HG02840 (cell line): Measurements from ENCODE around the gene CASK.
"Not testable (repeated sequence)": the region's sequence is repeated elsewhere in the genome, so short reads cannot be mapped to it uniquely, and the experiment has no call there.

ENCODE experiments used
- ATAC-seq: cut with Tn5 transposase; IDR thresholded peaks from one replicate; pipeline ENCODE4 v1.9.1; 2021; ENCODE audit warnings: mild to moderate bottlenecking, moderate library complexity, moderate number of reproducible peaks; ENCODE audit not compliant: unreplicated experiment, low FRiP score

The CASK gene

DNA sequence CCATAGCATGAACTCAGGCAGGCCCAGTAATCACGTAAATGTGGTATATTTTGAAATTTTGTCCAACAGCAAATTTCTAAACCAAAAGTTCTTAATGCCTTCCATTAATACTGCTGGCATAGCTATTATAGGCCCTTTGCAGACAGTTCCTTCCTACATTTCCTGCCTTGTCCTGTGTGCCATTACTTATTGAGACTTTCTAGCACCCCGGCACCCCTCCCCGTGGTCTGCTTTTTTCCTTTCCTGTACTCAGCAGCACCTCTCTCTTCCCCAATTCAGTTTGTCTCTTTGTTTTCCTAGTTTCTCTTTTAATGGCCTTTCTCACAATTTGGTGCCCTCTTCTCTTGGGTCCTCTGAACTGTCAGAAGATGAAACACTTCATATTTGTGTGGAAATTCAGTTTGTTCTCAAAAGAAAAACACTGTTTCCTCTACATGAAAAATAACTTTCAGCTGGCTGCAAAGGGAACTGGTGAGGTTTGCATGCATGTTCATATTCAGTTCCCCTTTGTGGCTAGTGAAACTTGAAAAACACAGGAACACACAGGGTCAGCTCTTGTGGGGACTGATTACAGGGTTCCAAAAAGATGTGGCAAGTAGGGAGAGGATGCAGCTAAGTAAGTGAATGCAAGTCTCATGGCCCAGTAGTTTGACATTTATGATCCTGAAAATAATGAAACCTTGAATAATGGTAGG is 217.5 kb downstream of the CASK start:
- ATAC-seq: peak; percentile 64

DNA sequence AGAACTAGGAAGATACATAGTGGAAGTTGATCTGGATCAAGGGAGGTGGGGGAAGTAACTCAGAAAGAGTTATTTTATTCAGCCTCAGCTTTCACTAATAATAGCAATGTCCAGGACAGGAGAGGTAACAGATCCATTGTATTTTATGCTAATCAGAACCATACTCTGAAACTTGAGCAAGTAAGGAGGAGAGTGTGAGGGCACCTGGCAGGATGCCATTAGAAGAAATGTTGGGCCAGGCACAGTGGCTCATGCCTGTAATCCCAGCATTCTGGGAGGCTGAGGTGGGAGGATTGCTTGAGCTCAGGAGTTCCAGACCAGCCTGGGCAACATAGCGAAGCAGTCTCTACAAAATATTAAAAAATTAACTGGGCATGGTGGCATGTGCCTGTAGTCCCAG is 218.3 kb downstream of the CASK start:
- no peak for ATAC-seq

DNA sequence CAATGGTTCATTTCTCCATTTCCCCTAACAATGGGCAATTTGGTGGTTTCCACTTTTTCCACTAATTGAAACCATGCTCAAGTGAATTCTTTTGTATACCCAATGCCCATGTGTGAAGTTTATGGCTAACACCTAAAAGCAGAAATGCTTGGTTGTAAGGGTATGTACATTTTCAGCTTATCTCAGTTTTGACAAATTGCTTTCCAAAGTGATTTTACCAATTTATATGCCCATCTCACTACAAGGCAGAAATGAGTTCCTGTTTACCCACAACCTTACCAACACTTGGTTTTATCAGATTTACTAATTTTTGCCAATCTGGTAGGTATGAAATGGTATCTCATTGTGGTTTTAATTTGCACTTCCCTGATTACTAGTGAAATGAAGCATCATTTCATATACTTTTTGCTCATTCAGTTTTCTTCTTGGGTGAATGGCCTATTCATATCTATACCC is 219.8 kb downstream of the CASK start:
- ATAC-seq: no peak

GRCh38 chrX:41695426-41695825 is 227.9 kb downstream of the CASK start:
- no peak for ATAC-seq

- ATAC-seq: no peak
These were observed 230.3 kb downstream of the CASK start for GRCh38 chrX:41693024-41693423.

GRCh38 chrX:41692162-41692749 is 231.1 kb downstream of the CASK start:
- no peak for ATAC-seq

DNA sequence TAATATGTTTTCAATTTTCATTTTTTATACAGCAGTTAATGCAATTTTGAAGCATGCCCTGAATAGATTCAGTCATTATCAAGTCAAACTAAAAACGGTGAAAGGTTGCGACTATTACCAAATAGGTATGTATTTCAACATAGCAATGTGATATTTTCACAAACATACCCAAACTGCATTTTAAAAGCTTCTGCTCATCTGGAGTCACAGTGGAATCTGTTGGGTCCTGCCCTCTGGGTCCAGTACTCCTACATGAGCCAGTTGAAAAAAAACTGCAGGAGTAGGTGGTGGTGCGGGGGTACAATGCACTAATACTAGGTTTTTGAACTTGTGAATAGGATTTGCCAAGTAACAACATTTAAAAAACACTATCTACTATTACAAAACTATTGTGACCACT is 233.6 kb downstream of the CASK start:
- no peak for ATAC-seq

GRCh38 chrX:41688835-41689234 is 234.5 kb downstream of the CASK start, which contains the start of gene GPR34:
Gene GPR34, plus strand, starts transcription at chrX:41688973. Its CDS starts 6,661 bp downstream, at chrX:41695634.
- ATAC-seq: no peak

DNA sequence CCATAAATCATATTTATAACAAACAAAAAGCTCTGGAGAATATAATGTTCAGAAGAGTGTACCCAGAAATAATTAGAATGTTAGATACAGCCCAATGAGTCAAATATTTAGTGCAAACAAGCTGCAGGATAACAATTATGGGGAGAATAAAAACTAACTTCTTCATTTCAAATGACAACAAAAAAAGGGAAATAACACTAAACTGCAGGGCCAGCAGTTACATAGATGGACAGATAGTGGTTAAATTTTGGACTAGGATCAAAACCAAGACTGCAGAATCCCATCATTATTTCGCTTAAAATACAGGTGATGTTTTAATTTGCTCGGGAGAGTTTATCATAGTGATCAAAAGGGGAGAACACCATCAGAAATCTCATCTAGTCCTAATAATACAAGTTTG is 235.2 kb downstream of the CASK start:
- ATAC-seq: no peak

GRCh38 chrX:41686788-41687187 is 236.6 kb downstream of the CASK start:
- ATAC-seq: no peak

GRCh38 chrX:41684940-41685339 is 238.4 kb downstream of the CASK start:
- ATAC-seq: no peak

GRCh38 chrX:41684138-41684537 is 239.2 kb downstream of the CASK start:
- no peak for ATAC-seq

DNA sequence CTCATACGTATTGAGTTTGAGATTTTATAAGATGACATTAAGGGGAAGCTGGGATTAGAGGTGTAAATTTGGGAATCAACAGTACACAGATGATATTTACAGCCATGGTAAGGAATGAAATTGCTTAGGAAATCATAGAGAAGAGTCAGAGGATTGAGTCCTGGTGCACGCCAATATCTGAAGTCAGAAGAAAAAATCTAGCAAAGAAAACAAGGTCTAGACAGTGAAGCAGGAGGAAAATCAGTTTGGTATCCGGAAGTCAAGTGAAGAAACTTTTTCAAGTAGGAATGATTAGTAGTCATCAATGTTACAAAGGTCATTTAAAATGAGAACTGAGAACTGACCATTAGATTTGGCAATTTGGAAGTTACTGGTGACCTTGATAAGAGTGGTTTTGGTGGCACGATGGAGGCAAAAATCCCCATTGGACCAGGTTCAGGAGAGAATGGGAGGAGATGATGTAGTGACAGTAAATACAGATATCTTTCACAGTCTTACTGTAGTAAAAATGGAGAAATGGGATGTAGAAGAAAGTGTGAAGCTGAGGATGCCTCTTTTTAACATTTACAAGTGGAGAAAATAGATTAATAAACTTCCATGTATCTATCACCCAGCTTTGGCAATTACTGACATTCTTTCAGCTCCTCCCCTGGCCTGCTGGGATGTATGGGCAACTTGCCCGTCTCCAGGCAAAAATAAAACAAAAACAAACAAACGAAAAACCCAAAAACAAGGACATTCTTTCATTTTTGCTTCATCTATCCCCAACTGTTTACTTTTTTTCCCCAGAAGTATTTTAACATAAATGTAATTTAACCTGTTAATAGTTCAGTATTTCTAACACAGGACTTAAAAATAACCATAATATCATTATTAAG is 245.9 kb downstream of the CASK start:
- ATAC-seq: no peak

DNA sequence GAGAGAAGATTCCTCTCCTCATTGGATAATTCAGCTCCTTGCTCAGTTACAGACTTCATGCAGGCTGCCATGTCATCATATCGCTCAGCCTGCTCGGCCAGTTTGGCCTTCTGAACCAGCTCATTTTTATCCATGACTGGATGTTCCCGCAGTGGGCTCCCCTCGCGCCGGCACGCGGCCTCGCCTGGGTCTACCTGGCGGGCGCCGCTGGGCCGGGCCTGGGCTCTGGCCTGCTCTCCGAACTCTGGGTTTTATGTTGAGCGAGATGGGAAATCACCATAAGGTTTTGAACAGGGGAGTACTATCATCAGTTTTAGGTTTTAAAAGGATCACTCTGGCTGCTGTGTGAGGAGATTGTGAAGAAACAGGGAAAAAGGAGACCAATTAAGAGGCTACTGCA is 247.0 kb downstream of the CASK start:
- ATAC-seq: not testable (repeated sequence)

DNA sequence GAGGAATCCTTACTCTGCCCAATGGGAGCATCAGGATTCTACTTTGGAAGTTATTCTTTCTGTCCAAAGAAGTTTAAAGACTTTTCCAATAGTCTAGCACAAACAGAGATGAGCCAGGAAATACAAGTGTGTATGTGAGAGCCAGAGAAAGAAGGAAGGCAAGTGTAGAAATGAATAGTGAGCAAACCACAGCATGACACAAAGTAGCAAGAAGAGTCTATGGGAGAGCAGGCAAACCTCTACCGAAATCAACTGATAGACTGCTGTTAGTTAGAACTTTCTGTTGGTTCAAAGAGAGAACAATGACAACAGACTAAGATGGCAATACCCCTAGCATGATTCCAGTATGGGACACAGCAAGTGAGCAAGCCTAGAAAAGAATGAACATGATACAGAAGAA is 250.7 kb downstream of the CASK start:
- no peak for ATAC-seq

GRCh38 chrX:41671082-41671481 is 252.3 kb downstream of the CASK start:
- no peak for ATAC-seq

DNA sequence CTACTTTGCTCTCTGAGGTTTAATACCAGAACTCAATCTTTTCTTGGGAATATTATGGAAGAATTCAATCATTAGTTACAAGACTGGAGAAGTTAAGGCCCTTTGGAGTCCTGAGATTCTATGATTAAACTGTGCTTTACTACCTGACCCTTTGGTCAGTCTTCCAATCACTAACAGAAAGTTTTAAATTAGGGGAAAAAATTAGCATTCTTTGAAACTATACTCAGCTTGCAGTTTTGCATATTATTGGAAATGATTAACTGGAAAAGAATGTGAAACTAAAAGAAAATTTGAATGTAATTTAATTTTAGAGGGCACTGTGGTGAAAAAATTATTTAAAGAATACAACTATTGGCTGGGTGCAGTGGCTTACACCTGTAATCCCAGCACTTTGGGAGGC is 253.2 kb downstream of the CASK start:
- no peak for ATAC-seq

GRCh38 chrX:41667631-41668030 is 255.7 kb downstream of the CASK start:
- no peak for ATAC-seq

DNA sequence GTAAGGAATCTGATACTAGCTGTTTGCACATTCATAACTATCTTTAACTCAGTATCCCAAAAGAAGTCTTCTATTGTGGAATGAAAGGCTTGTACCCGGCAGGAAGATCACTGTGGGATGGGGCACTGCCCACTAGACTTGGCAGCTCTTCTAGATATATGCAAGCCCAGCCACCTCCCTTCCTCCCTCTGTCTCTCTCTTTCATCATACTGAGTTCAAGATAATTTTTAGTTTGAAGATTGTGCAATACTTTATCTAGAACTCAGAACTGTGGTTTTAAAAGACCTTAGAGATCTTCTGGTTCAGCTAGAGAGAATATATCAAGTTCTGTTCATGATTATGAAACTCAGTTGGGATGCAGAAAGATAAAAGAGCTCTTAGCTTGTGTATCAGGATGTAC is 257.1 kb downstream of the CASK start:
- ATAC-seq: no peak

DNA sequence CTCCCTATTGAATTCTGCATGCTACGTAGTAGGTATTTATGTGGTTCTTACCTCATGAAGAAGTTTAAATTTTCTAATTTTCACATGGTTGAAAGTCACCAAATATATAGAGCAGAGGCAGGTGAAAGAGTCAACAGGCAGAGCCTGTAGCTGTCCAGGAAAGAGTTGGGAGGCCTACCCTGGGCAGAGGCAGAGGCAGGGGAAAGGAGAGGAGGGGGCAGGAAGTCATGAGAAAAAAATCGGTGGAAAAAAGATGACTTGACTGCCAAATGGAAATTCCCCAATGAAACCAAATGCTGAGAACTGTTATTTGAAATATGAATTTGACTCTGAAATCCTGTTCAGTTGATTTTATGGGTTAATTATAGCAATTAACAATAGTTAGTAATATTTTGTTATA is 257.7 kb downstream of the CASK start:
- no peak for ATAC-seq

GRCh38 chrX:41664908-41665307 is 258.4 kb downstream of the CASK start:
- ATAC-seq: no peak
